ENCODE results near the gene FBXO41.

- TF ChIP-seq, protein P1, sequence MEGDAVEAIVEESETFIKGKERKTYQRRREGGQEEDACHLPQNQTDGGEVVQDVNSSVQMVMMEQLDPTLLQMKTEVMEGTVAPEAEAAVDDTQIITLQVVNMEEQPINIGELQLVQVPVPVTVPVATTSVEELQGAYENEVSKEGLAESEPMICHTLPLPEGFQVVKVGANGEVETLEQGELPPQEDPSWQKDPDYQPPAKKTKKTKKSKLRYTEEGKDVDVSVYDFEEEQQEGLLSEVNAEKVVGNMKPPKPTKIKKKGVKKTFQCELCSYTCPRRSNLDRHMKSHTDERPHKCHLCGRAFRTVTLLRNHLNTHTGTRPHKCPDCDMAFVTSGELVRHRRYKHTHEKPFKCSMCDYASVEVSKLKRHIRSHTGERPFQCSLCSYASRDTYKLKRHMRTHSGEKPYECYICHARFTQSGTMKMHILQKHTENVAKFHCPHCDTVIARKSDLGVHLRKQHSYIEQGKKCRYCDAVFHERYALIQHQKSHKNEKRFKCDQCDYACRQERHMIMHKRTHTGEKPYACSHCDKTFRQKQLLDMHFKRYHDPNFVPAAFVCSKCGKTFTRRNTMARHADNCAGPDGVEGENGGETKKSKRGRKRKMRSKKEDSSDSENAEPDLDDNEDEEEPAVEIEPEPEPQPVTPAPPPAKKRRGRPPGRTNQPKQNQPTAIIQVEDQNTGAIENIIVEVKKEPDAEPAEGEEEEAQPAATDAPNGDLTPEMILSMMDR (IDR thresholded peaks at IDR 0.05 in 2 of 3, conservative IDR thresholded peaks at IDR 0.05 in 1 of 3; ENCODE audit: borderline replicate concordance in 1 of 3, insufficient read depth in 1 of 3, low read depth in 2 of 3, low read length in 2 of 3), result no peak
- TF ChIP-seq EZH2 (IDR thresholded peaks at IDR 0.05) (no peak), SRF (IDR thresholded peaks at IDR 0.05; ENCODE audit: low read depth) (no peak), POLR2AphosphoS5 (IDR thresholded peaks at IDR 0.05; ENCODE audit: low read depth, low read length) (no peak), POLR2A (IDR thresholded peaks at IDR 0.05; ENCODE audit: borderline replicate concordance, extremely low read depth, insufficient read depth, insufficient read length) (no peak), SP1 (IDR thresholded peaks at IDR 0.05; ENCODE audit: low read depth) (no peak), ZNF274 (IDR thresholded peaks at IDR 0.05; ENCODE audit: low read depth, low read length) (no peak), ELF1 (IDR thresholded peaks at IDR 0.05; ENCODE audit: borderline replicate concordance, low read depth) (no peak), EZH2phosphoT487 (IDR thresholded peaks at IDR 0.05; ENCODE audit: borderline replicate concordance) (no peak)
Measured at GRCh38 chr2:73263540-73264331, 20.5 kb downstream of the FBXO41 start.
